OCI-LY3 (cell line): Measurements from ENCODE around the gene FMN1.

Experiments
- H2AFZ ChIP-seq: fragments of 200-600, 300-600 bp; shearing (Covaris generic); 2 replicates; pipeline ENCODE4 v1.6.0; 2014; ENCODE audit warnings: antibody characterized with exemption, low read depth, low read length
- H3K27ac ChIP-seq: fragments of 200-600, 300-600 bp; sonication (generic); 2 replicates; pipeline ENCODE4 v1.5.1; 2014; ENCODE audit warnings: mild to moderate bottlenecking, low read length, moderate library complexity, mixed read lengths
- H3K27me3 ChIP-seq: fragments of 200-600, 300-600 bp; sonication (generic); 2 replicates; pipeline ENCODE4 v1.6.1; 2014; ENCODE audit warnings: low read depth, low read length, mixed read lengths
- H3K36me3 ChIP-seq: fragments of 200-600, 300-600 bp; sonication (generic); replicated peaks from 2 replicates; pipeline ENCODE3; 2014; ENCODE audit warnings: low read depth, low read length, mixed read lengths
- H3K4me1 ChIP-seq: fragments of 300-600, 200-600 bp; sonication (generic); 2 replicates; pipeline ENCODE4 v1.6.1; 2014; ENCODE audit warnings: low read length, mixed read lengths
- H3K4me2 ChIP-seq: fragments of 200-600, 300-600 bp; sonication (generic); 2 replicates; pipeline ENCODE4 v1.6.1; 2014; ENCODE audit warnings: low read length, mixed read lengths
- H3K4me3 ChIP-seq: fragments of 300-600, 200-600 bp; sonication (generic); 2 replicates; pipeline ENCODE4 v1.5.1; 2014; ENCODE audit warnings: antibody characterized with exemption, mild to moderate bottlenecking, low read length, moderate library complexity
- H3K79me2 ChIP-seq: fragments of 300-600, 200-600 bp; shearing (Covaris generic); 2 replicates; pipeline ENCODE4 v1.6.1; 2014; ENCODE audit warnings: mild to moderate bottlenecking, low read length, mixed read lengths
- H3K9ac ChIP-seq: fragments of 300-600, 200-600 bp; shearing (Covaris generic); 2 replicates; pipeline ENCODE4 v1.6.0; 2014; ENCODE audit warnings: mild to moderate bottlenecking, low read length, moderate library complexity
- H3K9me3 ChIP-seq: fragments of 200-600, 300-600 bp; shearing (Covaris generic); 2 replicates; pipeline ENCODE4 v1.6.1; 2014; ENCODE audit warnings: low read length, mixed read lengths; ENCODE audit not compliant: insufficient read depth
- H4K20me1 ChIP-seq: fragments of 200-600, 300-600 bp; sonication (generic); 2 replicates; pipeline ENCODE4 v1.6.1; 2016; ENCODE audit warnings: low read length, mixed read lengths; ENCODE audit not compliant: insufficient read depth
- CTCF ChIP-seq: fragments of 200-600, 300-600 bp; sonication (generic); IDR thresholded peaks from 2 replicates; pipeline ENCODE4 v1.5.1; 2014; ENCODE audit warnings: antibody characterized with exemption, low read length, low read depth
- EZH2phosphoT487 ChIP-seq: fragments of 200-600 bp; shearing (Covaris generic); IDR thresholded peaks from 2 replicates; pipeline ENCODE4 v1.6.1; 2018; ENCODE audit warnings: antibody characterized with exemption, mixed run types, low read depth

FMN1 gene

GRCh38 chr15:32873284-32874114, 321.0 kb downstream of the FMN1 start:
- H3K9me3 ChIP-seq, result no peaks in the 10 kb centered on the region
- H2AFZ ChIP-seq, result no peak overlapping the region
- H3K79me2 ChIP-seq, result no peaks in the 10 kb centered on the region
- H3K27me3 ChIP-seq, result no peaks in the 10 kb centered on the region
- H3K9ac ChIP-seq, result no peak overlapping the region
- H3K36me3 ChIP-seq, result no peaks in the 10 kb centered on the region
- no peak for TF ChIP-seq EZH2phosphoT487
- TF ChIP-seq CTCF, result no peak
- H4K20me1 ChIP-seq, result no peaks in the 10 kb centered on the region
- H3K4me1 ChIP-seq, result peaks cover 10% of the 10 kb centered on the region
- H3K4me2 ChIP-seq, result no peak overlapping the region
- H3K4me3 ChIP-seq, result no peak overlapping the region
- no peak overlapping the region for H3K27ac ChIP-seq

GRCh38 chr15:32872621-32873283, 321.8 kb downstream of the FMN1 start:
- TF ChIP-seq CTCF (no peak), EZH2phosphoT487 (no peak)
- Histone ChIP-seq H3K4me3 (no peak overlapping the region), H3K4me1 (peaks cover 10% of the 10 kb centered on the region)

DNA sequence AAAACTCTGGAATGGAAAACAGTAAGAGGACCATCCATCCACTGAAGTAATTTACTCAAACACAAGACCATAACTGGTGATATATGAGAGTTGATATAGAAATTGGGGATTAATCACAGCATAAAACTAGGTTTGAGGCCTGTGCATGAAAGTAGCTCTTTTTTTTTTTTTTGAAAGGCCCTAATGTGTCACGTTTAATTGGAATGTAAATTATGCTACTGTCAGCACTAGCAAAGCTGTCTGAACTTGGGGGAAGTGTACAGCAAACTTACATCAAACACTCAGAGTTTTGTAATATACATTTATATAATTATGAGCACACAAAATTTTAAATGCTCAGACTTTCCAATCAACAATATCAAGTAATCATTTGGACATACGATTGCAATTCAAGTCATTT, 322.6 kb downstream of the FMN1 start:
- no peak overlapping the region for H2AFZ ChIP-seq
- no peaks in the 10 kb centered on the region for H3K79me2 ChIP-seq
- no peaks in the 10 kb centered on the region for H4K20me1 ChIP-seq
- H3K36me3 ChIP-seq, result no peaks in the 10 kb centered on the region
- TF ChIP-seq CTCF (no peak), EZH2phosphoT487 (no peak)
- no peaks in the 10 kb centered on the region for H3K27me3 ChIP-seq
- no peak overlapping the region for H3K4me2 ChIP-seq
- no peak overlapping the region for H3K9ac ChIP-seq
- peaks cover 10% of the 10 kb centered on the region for H3K4me1 ChIP-seq
- no peak overlapping the region for H3K4me3 ChIP-seq
- H3K27ac ChIP-seq, result no peak overlapping the region
- H3K9me3 ChIP-seq, result no peaks in the 10 kb centered on the region

More at GRCh38 chr15:32872621-32873283, 321.8 kb downstream of the FMN1 start:
- Histone ChIP-seq H2AFZ (no peak overlapping the region), H3K27ac (no peak overlapping the region), H3K36me3 (no peaks in the 10 kb centered on the region), H4K20me1 (no peaks in the 10 kb centered on the region), H3K9ac (no peak overlapping the region), H3K4me2 (no peak overlapping the region), H3K9me3 (no peaks in the 10 kb centered on the region), H3K27me3 (no peaks in the 10 kb centered on the region), H3K79me2 (no peaks in the 10 kb centered on the region)

GRCh38 chr15:32870240-32871033, 324.1 kb downstream of the FMN1 start:
- peak overlapping the region; percentile 1; the same call in 1 of the 2 replicates for H3K4me3 ChIP-seq
- H3K4me1 ChIP-seq, result peaks cover 16% of the 10 kb centered on the region
- H3K4me2 ChIP-seq, result peak overlapping the region; percentile 43
- no peaks in the 10 kb centered on the region for H3K27me3 ChIP-seq
- no peaks in the 10 kb centered on the region for H3K79me2 ChIP-seq
- H3K9ac ChIP-seq, result no peak overlapping the region
- H3K9me3 ChIP-seq, result no peaks in the 10 kb centered on the region
- no peaks in the 10 kb centered on the region for H4K20me1 ChIP-seq
- TF ChIP-seq CTCF (no peak), EZH2phosphoT487 (no peak)
- no peak overlapping the region for H3K27ac ChIP-seq
- no peaks in the 10 kb centered on the region for H3K36me3 ChIP-seq
- no peak overlapping the region for H2AFZ ChIP-seq
